Ascending aorta (tissue), 2 donors: ENCODE measurements around the gene ABCC8. TPM values are rescaled to one million over a fixed set of nuclear protein-coding genes. Genes with fewer than 3 reads are reported as not detected.

ENCODE experiments used
- DNase-seq, 2 donors: peaks; one replicate each; pipeline ENCODE4 v3.0.0-alpha.2; 2019; ENCODE audit warnings: low spot score in 2 of 2
- H3K27ac ChIP-seq, 2 donors: fragments of 200-600 bp; sonication (generic); one replicate each; pipeline ENCODE4 v1.5.1; 2016 to 2017; ENCODE audit warnings: mild to moderate bottlenecking in 1 of 2
- H3K27me3 ChIP-seq: fragments of 200-600 bp; sonication (generic); one replicate; pipeline ENCODE4 v1.5.1; 2017
- H3K36me3 ChIP-seq, 2 donors: fragments of 200-600 bp; sonication (generic); one replicate each; pipeline ENCODE4 v1.5.1; 2016
- H3K4me1 ChIP-seq, 2 donors: fragments of 200-600 bp; sonication (generic); one replicate each; pipeline ENCODE4 v1.5.1; 2016 to 2017; ENCODE audit warnings: mild to moderate bottlenecking in 1 of 2
- H3K4me3 ChIP-seq, 2 donors: fragments of 200-600 bp; sonication (generic); one replicate each; pipeline ENCODE4 v1.5.1; 2016 to 2017; ENCODE audit warnings: mild to moderate bottlenecking in 1 of 2
- H3K9me3 ChIP-seq, 2 donors: fragments of 200-600 bp; sonication (generic); one replicate each; pipeline ENCODE4 v1.5.1; 2016
- intact Hi-C: fragments of 100-400 bp; cut with DNase I; formaldehyde crosslinking; loops from one replicate; pipeline ENCODE4 v1.15.1; 2023
- total RNA-seq: library from RNA; depleted of rRNA; stranded (reverse); fragments of >200 nt; gene quantifications from one replicate; pipeline ENCODE4 v1.1.0, GENCODE V29; 2016
- TF ChIP-seq, protein P1 (sequence below), 3 experiments: fragments of 200-600 bp in 2 of 3; fragments of 450-650 bp in 1 of 3; sonication (generic) in 2 of 3; IDR thresholded peaks; one replicate each; pipeline ENCODE4 v1.5.1; 2016 to 2019; ENCODE audit warnings: antibody characterized with exemption in 3 of 3, mild to moderate bottlenecking in 1 of 3, moderate library complexity in 1 of 3

Gene ABCC8
- total RNA-seq, 1 donor from 2014 or later = not detected

DNA sequence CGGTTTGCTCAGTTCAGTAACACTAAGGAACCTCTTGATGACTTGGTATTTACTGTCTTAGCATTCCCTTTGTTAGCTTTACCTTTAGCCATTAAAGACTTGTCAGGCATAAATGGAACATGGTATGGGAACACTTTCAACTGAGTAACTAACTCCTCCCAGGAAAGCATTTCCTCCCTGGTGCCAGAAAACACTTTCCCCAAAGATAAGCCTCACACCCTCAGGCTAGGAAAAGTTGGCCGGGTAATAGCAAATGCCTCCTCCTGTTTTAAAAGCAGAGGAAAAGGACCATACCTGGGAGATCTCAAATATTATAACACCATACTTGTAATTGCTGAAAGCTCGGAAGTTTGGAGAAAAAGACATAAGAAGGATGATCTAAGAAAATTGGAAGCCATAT lies 100.2 kb downstream of the ABCC8 start:
- Histone ChIP-seq H3K36me3 (peaks cover 20 to 30% of the 10 kb centered on the region in 2 donors), H3K4me1 (no peaks in the 10 kb centered on the region), H3K27me3 (no peaks in the 10 kb centered on the region), H3K4me3 (no peak overlapping the region), H3K27ac (no peak overlapping the region), H3K9me3 (peaks cover 18 to 19% of the 10 kb centered on the region in 2 donors)
- no peak for DNase-seq
- TF ChIP-seq, protein P1, sequence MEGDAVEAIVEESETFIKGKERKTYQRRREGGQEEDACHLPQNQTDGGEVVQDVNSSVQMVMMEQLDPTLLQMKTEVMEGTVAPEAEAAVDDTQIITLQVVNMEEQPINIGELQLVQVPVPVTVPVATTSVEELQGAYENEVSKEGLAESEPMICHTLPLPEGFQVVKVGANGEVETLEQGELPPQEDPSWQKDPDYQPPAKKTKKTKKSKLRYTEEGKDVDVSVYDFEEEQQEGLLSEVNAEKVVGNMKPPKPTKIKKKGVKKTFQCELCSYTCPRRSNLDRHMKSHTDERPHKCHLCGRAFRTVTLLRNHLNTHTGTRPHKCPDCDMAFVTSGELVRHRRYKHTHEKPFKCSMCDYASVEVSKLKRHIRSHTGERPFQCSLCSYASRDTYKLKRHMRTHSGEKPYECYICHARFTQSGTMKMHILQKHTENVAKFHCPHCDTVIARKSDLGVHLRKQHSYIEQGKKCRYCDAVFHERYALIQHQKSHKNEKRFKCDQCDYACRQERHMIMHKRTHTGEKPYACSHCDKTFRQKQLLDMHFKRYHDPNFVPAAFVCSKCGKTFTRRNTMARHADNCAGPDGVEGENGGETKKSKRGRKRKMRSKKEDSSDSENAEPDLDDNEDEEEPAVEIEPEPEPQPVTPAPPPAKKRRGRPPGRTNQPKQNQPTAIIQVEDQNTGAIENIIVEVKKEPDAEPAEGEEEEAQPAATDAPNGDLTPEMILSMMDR (IDR thresholded peaks at IDR 0.05) = no peak
- intact Hi-C loops = no loop called here

DNA sequence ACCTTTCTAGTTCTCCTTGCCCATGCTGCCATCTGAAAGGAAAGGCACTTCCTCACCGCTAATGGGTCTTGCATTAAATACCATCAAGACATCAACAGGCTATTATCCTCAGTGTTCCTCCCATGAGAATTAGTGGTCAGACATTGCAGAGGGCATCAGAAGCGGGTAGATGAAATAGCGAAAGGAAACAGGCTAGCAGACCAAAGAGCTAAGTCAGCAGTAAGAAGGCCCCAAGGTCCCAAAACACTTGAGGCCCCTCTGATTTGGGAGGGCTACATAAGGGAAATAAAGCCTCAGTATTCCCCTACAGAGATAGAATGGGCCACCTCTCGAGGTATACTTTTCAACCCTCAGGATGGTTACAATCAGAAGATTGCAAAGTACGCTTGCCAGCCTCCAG lies 101.1 kb downstream of the ABCC8 start:
- H3K36me3 ChIP-seq = peaks cover 21 to 40% of the 10 kb centered on the region in 2 donors
- peaks cover 27 to 29% of the 10 kb centered on the region in 2 donors for H3K9me3 ChIP-seq
- no peaks in the 10 kb centered on the region for H3K4me1 ChIP-seq
- H3K27me3 ChIP-seq = no peaks in the 10 kb centered on the region
- no peak overlapping the region for H3K27ac ChIP-seq
- TF ChIP-seq, protein P1 (IDR thresholded peaks at IDR 0.05) = no peak
- no peak for DNase-seq
- intact Hi-C loops = no loop called here
- no peak overlapping the region for H3K4me3 ChIP-seq

DNA sequence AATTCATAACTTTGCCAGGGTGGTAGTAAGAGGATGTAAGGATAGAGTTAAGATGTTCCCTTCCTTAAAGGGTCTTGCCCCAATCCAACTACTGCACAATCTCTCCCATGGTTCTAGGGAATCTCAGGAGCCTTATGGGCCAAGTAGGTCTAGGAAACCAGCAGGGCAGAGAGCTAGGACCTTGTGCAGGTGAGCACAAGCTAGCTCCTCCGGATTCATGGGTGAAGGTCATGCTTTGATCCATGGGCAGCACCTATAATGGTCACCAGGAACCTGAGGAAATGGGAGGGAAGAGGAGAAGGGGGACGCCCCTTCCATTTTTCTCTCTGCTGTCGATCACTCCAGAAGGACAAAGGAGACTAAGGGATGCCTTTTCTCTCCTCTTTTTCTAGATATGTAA lies 105.0 kb downstream of the ABCC8 start:
- H3K36me3 ChIP-seq = peaks cover 50 to 79% of the 10 kb centered on the region in 2 donors
- H3K27me3 ChIP-seq = no peaks in the 10 kb centered on the region
- no peaks in the 10 kb centered on the region for H3K4me1 ChIP-seq
- H3K9me3 ChIP-seq = peaks cover 27 to 49% of the 10 kb centered on the region in 2 donors
- DNase-seq = no peak
- H3K4me3 ChIP-seq = no peak overlapping the region
- intact Hi-C loops = no loop called here
- TF ChIP-seq, protein P1 (IDR thresholded peaks at IDR 0.05) = no peak
- H3K27ac ChIP-seq = no peak overlapping the region

DNA sequence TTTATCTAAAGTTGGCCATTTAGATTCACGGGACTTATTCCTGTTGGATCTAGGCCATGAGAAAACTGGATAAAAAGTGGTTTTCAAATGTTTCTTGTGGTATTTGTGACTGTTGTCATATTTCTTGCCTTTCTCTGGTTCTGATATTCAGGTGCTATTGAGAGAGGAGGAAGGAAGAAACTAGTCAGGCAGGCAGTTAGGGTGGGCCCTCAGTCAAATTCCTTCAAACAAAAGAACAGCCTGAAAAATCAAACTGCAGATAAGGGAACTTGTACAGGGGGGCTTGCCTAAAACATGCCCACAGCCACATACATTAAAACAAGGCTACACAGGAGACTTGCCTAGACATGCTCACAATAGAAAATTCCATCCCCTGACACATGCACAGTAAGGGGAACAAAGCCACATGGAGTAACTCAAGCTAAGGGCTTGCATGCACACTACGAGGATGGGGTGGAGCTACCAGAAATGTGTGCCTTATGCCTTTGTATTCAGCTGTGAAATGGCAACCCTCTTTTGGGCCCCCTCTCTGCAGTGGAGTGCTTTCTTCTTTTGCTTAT lies 106.9 kb downstream of the ABCC8 start:
- Histone ChIP-seq H3K9me3 (peaks cover 27 to 49% of the 10 kb centered on the region in 2 donors), H3K36me3 (peaks cover 50 to 79% of the 10 kb centered on the region in 2 donors)
- intact Hi-C loops = no loop called here

DNA sequence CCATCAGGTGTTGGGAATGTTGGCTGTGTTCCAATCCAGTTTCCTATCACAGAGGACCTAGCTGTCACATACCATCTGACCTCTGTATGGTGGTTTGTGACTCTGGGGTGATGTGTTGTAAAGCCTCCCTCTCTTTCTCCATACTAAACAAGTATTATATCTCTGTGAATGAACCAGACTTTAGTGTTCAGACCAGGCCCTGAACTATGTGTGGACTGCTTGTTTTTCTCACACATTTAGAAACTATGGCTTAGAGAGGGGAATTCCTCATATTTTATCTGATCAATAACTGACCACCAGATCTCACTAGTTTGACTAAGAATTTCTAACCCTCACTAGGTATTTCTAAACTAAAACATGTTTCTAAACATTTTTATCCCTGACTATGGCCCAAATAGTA lies 107.6 kb downstream of the ABCC8 start:
- Histone ChIP-seq H3K27ac (no peak overlapping the region), H3K4me1 (no peaks in the 10 kb centered on the region), H3K36me3 (peaks cover 50 to 78% of the 10 kb centered on the region in 2 donors), H3K4me3 (no peak overlapping the region), H3K9me3 (peaks cover 27 to 49% of the 10 kb centered on the region in 2 donors), H3K27me3 (no peaks in the 10 kb centered on the region)
- intact Hi-C loops = no loop called here
- TF ChIP-seq, protein P1 (IDR thresholded peaks at IDR 0.05) = no peak
- DNase-seq = no peak

More for the DNA sequence above, 106.9 kb downstream of the ABCC8 start:
- Histone ChIP-seq H3K4me3 (no peak overlapping the region), H3K4me1 (no peaks in the 10 kb centered on the region), H3K27ac (no peak overlapping the region), H3K27me3 (no peaks in the 10 kb centered on the region)
- DNase-seq = no peak
- TF ChIP-seq, protein P1 (IDR thresholded peaks at IDR 0.05) = no peak

DNA sequence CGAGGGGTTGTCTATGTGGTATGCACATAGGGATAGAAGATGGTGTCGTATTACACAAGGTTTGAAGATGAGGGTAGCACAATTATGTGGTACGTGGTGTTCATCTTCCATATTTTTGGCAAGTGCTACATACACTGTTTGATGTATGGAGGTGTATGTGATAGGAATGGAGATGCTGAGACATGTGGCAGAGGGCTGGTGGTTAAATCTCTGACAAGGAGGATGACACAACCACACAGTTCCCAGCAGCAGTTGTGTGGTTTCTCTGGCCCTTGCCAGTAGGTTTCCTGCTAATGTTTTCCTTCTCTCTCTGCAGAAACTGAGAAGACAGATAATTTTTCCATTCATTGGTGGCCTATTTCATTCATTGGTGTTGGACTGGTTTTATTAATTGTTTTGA lies 108.1 kb downstream of the ABCC8 start:
- TF ChIP-seq, protein P1 (IDR thresholded peaks at IDR 0.05) = no peak
- H3K27ac ChIP-seq = no peak overlapping the region
- no peaks in the 10 kb centered on the region for H3K4me1 ChIP-seq
- no peaks in the 10 kb centered on the region for H3K27me3 ChIP-seq
- intact Hi-C loops = no loop called here
- no peak for DNase-seq
- H3K36me3 ChIP-seq = peaks cover 46 to 73% of the 10 kb centered on the region in 2 donors
- H3K9me3 ChIP-seq = peaks cover 27 to 49% of the 10 kb centered on the region in 2 donors
- no peak overlapping the region for H3K4me3 ChIP-seq
